ENCODE results near the gene FSTL3. TPM values are rescaled to one million over a fixed set of nuclear protein-coding genes. Genes with fewer than 3 reads are reported as not detected.
A peak's percentile ranks its signal among the peaks of the same experiment; 100 is the strongest.

FSTL3 gene
- total RNA-seq, 2 donors from 2014 or later, result 4.5 to 10.1 TPM

DNA sequence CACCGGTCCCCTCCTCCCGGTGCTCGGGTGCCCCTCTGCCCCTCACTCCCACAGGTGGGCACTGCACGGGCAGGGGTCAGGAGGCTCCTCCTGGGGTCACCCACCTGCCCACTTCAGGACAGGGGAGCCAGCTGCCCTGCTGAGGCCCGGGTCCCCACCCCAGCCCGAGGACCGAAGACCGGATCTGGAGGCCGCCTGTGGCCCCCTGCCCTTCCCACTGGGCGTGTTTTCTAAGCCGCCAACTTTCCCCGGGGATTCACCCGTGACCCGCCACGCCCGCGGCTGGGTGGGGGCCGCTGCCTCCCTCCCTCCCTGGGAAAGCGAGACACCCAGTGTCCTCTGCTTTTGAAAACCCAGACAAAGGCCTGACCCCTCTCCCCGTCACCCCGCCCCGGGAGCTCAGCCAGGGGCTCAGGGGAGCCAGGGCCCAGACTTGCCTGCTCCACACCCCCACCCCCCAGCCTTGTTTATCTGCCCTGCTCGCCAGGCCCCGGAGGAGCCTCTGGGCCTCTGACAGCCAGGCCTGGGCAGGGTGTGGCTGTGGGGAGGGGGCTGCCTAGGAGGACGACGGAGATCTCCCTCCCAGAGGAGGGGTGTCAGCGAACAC is 33.9 kb downstream of the FSTL3 start:
- Histone ChIP-seq H3K9ac (ENCODE audit: low read depth in 2 of 2, low read length in 2 of 2) (peak overlapping the region; percentile 40 to 60), H3K36me3 (no peaks in the 10 kb centered on the region), H3K4me3 (peak overlapping the region; percentile 30), H3K27me3 (peaks cover 12% of the 10 kb centered on the region), H3K9me3 (no peaks in the 10 kb centered on the region), H3K27ac (no peak overlapping the region), H3K4me1 (no peaks in the 10 kb centered on the region)
- no peak for DNase-seq
- TF ChIP-seq, protein P1, sequence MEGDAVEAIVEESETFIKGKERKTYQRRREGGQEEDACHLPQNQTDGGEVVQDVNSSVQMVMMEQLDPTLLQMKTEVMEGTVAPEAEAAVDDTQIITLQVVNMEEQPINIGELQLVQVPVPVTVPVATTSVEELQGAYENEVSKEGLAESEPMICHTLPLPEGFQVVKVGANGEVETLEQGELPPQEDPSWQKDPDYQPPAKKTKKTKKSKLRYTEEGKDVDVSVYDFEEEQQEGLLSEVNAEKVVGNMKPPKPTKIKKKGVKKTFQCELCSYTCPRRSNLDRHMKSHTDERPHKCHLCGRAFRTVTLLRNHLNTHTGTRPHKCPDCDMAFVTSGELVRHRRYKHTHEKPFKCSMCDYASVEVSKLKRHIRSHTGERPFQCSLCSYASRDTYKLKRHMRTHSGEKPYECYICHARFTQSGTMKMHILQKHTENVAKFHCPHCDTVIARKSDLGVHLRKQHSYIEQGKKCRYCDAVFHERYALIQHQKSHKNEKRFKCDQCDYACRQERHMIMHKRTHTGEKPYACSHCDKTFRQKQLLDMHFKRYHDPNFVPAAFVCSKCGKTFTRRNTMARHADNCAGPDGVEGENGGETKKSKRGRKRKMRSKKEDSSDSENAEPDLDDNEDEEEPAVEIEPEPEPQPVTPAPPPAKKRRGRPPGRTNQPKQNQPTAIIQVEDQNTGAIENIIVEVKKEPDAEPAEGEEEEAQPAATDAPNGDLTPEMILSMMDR (IDR thresholded peaks at IDR 0.05), result no peak
- intact Hi-C loops (cut with DNase I), result no loop called here

- H3K36me3 ChIP-seq, result no peaks in the 10 kb centered on the region
- H3K4me3 ChIP-seq, result no peak overlapping the region
- TF ChIP-seq, protein P1 (IDR thresholded peaks at IDR 0.05), result no peak
- peak overlapping the region in 1 of 2 donors; percentile 12 for H3K9ac ChIP-seq (ENCODE audit: low read depth in 2 of 2, low read length in 2 of 2)
- H3K4me1 ChIP-seq, result no peaks in the 10 kb centered on the region
- intact Hi-C loops (cut with DNase I), result no loop called here
- no peak overlapping the region for H3K27ac ChIP-seq
- no peak for DNase-seq
- no peaks in the 10 kb centered on the region for H3K9me3 ChIP-seq
- H3K27me3 ChIP-seq, result peaks cover 12% of the 10 kb centered on the region
Measured at GRCh38 chr19:710767-711166, 34.6 kb downstream of the FSTL3 start.

- Histone ChIP-seq H3K27me3 (peaks cover 12% of the 10 kb centered on the region), H3K27ac (no peak overlapping the region), H3K36me3 (no peaks in the 10 kb centered on the region), H3K4me1 (no peaks in the 10 kb centered on the region), H3K9me3 (no peaks in the 10 kb centered on the region), H3K9ac (ENCODE audit: low read depth in 2 of 2, low read length in 2 of 2) (no peak overlapping the region), H3K4me3 (no peak overlapping the region)
- TF ChIP-seq, protein P1 (IDR thresholded peaks at IDR 0.05), result no peak
- intact Hi-C loops (cut with DNase I), result no loop called here
- no peak for DNase-seq
Measured at GRCh38 chr19:711254-711653, 35.1 kb downstream of the FSTL3 start.

- H3K9me3 ChIP-seq, result no peaks in the 10 kb centered on the region
- no peak for DNase-seq
- no peak overlapping the region for H3K9ac ChIP-seq (ENCODE audit: low read depth in 2 of 2, low read length in 2 of 2)
- TF ChIP-seq, protein P1 (IDR thresholded peaks at IDR 0.05), result no peak
- H3K36me3 ChIP-seq, result no peaks in the 10 kb centered on the region
- no peak overlapping the region for H3K27ac ChIP-seq
- no peak overlapping the region for H3K4me3 ChIP-seq
- H3K4me1 ChIP-seq, result no peaks in the 10 kb centered on the region
- peaks cover 8% of the 10 kb centered on the region for H3K27me3 ChIP-seq
- intact Hi-C loops (cut with DNase I), result no loop called here
Measured at GRCh38 chr19:715347-715746, 39.2 kb downstream of the FSTL3 start.

DNA sequence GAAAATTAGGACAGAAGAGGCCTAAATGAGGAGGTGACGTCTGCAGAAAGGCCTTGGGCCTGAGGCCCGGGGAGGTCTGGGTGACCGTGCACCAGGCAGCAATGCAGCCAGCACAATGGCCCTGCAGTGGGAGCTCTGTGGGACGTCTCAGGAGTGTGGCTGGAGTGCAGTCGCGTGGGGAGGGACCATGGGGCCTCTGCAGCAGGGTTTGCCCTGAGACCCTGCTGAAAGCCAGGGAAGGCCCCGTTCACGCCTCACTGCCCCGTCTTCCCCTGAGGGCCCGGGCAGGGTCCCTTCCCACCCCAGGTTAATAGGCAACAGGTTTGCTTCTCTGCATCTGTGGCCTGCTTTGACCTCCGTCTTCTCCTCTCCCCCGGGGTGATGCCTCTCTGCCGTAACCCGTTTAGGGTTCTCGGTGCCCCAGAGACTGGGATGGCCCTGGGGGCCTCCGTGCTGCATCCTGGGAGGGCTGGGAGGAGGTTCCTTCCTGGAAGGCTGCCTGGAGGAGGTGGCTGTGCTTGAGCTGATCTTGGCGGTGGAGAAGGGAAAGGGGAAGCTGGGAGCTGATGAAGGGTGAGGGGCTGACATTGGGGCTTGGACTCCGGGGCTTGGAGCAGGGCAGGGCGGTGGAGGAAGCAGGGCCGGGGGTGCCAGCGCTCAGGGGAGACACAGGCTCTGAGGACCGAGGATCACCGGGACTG is 42.2 kb downstream of the FSTL3 start:
- Histone ChIP-seq H3K36me3 (no peaks in the 10 kb centered on the region), H3K27me3 (peaks cover 16% of the 10 kb centered on the region), H3K9me3 (no peaks in the 10 kb centered on the region), H3K4me1 (no peaks in the 10 kb centered on the region), H3K27ac (no peak overlapping the region), H3K4me3 (no peak overlapping the region), H3K9ac (ENCODE audit: low read depth in 2 of 2, low read length in 2 of 2) (no peak overlapping the region)
- no peak for DNase-seq
- TF ChIP-seq, protein P1 (IDR thresholded peaks at IDR 0.05), result no peak
- intact Hi-C loops (cut with DNase I), result no loop called here
